HG02642 (cell line): ENCODE data around the gene DTNB.

ENCODE experiments used
- ATAC-seq: cut with Tn5 transposase; IDR thresholded peaks from one replicate; pipeline ENCODE4 v1.9.1; 2021; ENCODE audit warnings: mild to moderate bottlenecking; ENCODE audit not compliant: unreplicated experiment, poor library complexity

DTNB gene

DNA sequence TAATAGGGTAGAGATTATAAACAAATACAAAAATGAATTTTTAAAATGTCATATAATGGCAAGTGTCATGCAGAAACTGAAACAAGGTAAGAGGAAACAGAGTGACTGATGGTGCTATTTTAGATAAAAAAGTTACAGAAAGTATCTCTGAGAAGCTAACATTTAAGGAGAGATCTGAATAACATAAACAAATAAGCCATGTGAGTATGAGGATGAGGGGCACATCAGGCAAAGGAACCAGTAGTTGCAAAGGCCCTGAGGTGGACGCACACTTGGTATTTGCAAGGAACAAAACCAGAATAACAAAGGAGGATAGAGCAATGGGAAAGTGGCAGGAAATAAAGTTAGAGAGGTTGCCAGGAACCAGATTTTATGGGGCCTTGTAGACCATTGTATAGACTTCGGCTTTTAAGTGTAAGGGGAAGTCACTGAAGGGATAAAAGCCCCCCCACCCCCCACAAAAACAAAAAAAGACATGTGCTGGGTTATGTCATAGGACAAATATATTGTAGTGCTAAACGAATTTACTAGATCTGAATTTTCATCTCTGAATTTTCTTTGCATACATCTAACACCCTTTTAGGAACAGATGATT is 159.2 kb downstream of the DTNB start:
- peak; percentile 52 for ATAC-seq

DNA sequence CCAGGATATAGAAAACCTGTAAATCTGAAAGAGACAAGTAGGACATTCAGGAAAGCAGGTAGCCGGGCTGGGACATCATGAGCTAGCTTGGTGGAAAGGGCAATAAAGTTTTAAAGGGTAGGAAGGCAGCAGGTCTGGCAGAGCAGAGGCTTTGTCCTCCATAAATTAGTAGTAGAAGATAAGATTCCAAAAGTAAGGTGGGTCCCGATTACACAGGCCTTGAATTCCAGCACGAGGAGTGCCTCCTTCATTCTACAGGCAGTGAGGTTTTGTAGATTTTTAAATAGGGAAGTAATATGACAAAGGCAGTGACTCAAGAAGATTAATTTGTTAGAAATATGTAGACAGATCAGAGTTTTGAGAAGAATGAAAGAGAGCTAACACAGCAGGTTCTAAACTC is 160.7 kb downstream of the DTNB start:
- no peak for ATAC-seq

DNA sequence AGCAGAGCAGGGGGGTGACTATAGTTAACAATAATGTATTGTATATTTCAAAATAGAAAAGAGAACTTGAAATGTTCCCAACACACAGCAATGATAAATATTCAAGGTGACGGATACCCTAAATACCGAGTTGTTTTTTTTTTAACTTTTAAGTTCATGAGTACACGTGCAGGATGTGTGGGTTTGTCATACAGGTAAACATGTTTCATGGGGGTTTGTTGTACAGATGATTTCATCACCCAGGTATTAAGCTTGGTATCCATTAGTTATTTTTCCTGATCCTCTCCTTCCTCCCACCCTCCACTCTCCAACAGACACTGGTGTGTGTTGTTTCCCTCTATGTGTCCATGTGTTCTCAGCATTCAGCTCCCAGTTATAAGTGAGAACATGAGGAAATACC is 167.2 kb downstream of the DTNB start:
- ATAC-seq: no peak

DNA sequence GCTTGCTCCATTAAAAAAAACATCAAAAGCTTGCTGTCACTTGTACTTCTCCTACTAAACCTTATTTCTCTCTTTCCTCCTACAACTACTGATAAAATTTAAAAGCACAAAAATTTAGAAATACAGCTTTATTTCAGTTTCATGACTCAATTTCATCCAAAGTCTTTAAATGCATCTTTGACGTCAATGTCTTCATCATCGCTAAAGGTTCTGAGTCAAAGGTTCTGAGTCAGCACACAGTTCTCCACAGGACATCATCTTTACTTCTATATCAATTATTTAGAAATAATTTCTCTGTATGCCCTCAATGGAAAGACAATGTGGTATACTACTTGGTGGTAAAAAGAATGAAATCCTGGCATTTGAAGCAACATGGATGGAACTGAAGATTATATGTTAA is 167.8 kb downstream of the DTNB start:
- ATAC-seq: no peak

DNA sequence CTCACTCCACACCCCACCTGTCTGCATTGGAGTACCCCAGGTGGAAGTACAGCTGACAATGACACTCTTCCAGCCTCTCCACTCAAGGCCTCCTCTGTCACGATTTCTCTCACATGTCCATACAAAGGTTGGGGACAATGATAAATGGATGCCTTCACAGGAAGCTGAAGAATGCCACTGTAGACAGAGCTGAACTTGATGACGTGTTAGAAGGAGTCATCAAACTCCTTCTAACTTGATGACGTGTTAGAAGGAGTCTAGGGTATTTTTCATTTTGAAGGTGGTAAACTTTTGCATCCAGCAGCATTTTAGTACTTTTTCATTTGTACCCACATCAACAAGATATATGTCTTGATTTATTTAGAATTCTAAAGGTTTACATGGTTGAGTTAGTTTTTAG is 168.2 kb downstream of the DTNB start:
- no peak for ATAC-seq

DNA sequence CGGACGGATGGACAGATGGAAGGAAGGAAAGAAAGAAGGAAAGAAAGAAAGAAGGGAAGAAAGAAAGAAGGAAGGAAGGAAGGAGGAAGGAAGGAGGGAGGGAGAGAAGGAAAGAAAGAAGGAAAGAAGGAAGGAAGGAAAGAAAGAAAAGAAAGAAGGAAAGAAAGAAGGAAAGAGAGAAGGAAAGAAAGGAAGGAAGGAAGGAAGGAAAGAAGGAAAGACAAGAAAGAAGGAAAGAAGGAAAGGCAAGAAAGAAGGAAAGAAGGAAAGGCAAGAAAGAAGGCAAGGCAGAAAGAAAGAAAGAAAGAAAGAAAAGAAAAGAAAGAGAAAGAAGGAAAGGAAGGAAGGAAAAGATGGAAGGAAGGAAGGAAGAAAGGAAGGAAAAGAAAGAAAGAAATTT is 169.1 kb downstream of the DTNB start:
- ATAC-seq: no peak

DNA sequence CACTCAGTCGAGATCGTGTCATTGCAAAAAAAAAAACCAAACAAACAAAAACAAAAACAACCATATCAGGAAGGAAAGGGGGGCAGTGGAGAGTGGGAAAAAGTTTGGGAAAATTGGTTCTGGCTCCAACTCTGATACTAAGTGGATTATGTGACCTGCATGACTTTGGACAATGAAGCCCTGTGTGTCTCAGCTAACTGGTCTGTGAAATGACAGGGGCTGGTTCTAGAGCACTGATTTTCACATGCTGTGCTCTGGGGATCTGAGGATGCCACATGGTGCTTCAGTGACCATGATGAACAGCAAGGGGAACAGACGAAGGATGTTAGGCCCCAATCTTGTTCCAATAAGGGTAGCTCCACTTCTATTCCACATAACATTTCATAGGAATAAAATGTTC is 174.2 kb downstream of the DTNB start:
- ATAC-seq: no peak

DNA sequence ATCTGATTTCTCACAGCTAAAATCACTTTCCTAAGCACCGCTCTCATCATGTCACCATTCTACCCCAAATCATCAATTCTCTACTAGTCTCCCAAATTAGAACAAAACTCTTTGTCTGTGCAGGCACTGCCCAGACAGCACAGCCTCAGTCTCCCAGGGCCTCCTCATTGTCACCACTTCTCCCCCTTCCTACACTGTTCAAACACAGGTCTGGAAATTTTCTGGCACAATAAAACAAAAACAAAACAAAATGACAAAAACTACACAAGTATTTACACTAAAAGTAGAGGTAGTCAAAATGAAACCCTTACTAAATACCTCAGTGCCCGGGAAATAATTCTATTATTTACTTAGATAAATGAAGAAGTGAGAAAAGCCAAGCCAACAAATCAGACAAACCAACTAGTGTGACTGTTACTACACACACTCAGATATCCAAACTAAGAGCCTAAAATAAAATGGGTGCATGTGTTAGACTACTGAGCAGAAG is 175.4 kb downstream of the DTNB start:
- ATAC-seq: no peak

DNA sequence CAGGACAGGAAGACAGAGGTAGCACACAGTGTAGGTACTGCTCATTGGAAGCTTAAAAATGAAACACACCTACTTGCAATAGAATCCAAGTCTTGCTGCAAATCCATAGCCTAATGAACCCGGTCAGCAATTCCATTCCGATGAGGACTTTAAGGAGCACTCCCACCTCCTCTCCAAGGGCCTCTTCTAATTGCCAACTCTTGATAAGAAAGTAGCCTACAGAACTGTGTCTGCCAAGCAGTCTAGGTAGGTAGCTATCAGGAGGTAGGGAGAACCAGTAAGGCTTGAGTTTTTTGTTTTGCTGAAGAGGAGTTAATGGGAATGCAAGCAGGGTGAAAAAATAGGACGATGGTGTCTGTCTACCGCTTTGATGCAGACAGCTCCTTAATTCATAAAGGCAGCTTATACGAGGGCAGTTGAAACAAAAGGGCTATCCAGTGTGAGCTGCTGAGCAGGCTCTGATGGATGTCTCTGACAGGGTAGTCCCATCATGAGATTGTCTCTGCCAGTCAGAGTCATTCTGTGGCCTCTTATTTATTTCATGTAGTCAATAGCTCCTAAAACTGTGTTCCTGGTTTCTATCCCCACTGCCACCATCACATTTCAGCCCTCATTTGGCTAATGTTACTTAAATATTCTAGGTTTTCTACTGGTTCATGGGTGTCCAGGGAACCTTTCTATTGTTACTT is 176.0 kb downstream of the DTNB start:
- no peak for ATAC-seq

DNA sequence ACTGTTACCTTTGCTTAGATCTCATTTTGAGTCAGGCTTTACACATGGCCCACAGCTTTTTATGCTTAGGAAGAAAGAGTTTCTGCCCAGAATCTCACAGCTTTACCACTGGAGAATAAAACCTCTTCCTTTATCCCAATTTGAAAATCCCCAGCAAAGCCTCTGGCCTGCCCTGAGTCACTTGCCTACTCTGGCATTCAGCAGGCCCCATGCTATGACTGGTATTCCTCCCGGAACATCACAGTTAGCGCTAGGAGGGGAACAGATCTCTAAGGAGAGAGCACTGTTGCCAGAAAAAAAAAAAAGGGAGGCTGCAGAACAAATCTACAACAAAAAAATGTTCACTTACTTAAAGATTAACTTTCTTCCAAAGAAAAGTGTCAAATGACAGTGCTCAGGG is 178.8 kb downstream of the DTNB start:
- ATAC-seq: no peak

DNA sequence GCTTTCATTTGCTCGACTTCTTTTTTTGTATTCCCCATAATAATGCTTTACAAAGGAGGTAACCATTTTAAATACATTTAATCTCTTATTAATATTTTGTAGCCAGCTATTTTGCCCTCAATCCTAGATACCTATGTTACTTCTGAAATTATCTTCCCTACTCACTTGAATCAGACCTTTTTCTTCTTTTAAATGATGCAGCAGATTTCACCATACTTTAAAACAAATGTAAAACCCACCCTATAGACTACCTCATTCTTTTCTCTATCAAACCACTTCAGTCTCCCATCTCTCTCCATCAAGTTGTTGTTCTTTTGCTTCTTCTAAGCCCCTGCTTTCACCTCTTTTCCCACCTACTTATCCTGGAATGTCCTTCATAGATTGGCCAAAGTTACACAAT is 180.2 kb downstream of the DTNB start:
- no peak for ATAC-seq

DNA sequence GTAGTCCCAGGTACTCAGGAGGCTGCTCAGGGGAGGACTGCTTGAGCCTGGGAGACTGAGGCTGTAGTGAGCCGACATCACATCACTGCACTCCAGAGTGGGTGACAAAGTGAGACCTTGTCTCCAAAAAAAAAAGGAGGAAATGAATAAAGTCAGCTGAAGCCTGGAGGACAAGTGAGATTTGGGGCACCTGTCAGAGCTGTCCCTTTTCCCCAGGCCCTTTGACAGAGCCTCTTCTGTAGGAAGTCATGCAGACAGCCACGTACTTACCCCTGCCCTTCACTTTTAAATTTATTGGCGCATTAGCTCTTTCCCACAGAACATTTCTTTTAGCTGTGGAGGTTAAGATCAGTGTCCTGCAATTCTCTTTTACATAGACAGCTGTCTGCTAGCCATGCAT is 180.7 kb downstream of the DTNB start:
- no peak for ATAC-seq

DNA sequence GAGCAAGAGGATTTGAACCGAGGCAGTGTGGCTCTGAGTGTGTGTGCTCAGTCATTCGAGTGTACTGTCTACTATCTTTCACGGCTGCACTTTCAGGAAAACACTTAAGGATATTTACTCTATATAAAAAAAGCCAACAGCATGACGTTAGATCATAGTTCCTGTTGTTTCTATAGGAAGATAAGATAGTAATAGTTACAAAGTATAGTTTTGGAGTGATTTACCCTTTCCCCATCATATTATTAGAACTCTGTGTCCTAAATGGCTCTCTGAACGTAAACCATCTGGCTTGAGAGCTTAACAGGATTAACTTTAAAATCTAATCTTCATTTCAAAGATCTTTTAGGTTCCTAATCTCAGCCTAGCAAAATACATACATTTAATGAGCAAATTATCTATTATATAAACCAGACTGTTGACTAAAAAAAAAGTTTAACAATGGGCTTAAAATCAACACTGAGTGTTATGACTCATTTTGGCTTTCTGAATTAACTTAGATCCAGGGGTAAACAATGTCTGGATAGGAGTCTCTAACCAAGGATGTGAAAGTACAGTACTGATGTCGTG is 181.3 kb downstream of the DTNB start:
- no peak for ATAC-seq

DNA sequence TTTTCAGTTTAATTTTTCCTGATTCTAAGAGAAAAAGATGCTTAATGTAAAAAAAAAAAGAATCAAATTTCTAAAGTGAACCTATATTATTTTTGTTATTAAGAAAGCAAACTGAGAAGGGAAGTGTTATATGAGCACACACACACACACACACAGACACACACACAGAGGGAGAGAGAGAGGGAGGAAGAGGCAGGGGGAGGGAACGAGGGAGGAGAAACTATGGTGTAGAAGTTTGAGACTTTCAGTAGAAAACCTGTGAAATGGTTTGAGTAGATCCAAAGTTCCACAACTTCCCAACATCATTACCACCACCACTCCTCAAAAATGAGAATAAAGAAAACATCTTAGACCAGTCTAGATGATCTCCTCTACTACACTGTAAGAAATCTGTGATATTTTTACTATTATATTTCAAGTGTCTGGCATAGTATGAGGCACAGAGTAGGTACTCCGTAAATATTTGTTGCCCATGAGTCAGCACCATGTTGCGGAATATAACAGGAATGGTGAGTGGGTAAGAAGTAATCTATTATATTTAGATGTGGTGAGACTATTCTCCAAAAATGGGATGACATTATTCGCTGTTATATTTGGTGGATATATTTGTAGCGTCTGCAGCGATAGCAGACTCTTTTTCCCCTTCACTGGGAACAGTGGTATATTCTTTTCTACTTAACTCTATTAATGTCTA is 182.2 kb downstream of the DTNB start:
- ATAC-seq: no peak

DNA sequence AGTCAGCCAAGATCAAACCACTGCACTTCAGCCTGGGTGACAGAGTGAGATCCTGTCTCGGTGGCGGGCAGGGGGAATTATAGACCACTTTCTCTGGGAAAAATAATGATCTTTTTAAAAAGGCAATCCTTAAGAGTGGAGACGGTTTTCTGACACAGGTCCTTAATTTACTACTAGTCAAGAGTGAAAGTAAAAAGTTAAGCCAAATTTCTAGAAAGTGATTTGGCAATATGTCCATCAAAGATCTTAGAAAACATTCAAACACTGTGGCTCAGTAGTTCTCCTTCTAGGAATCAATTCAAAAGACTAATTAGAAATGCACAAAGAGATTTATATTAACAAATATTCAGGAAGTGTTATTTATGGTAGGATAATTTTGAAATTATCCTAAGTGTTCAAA is 183.2 kb downstream of the DTNB start:
- ATAC-seq: no peak

DNA sequence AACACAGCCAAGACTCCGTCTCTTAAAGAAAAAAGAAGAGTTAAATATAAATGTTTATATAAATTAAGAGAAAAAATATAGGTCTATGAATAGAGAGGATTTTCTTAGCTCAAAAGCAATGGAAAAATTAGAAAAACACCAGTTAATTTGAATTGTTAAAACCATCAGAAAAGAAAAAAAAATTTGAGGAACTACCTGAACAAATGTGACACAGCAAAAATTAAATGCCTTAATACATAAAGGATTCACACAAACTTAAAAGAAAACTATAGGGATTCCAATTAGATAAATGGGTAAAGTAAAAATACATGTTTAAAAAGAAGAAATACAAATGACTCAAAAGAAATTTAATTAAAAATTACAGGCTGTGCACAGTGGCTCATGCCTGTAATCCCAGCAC is 183.7 kb downstream of the DTNB start:
- ATAC-seq: no peak

DNA sequence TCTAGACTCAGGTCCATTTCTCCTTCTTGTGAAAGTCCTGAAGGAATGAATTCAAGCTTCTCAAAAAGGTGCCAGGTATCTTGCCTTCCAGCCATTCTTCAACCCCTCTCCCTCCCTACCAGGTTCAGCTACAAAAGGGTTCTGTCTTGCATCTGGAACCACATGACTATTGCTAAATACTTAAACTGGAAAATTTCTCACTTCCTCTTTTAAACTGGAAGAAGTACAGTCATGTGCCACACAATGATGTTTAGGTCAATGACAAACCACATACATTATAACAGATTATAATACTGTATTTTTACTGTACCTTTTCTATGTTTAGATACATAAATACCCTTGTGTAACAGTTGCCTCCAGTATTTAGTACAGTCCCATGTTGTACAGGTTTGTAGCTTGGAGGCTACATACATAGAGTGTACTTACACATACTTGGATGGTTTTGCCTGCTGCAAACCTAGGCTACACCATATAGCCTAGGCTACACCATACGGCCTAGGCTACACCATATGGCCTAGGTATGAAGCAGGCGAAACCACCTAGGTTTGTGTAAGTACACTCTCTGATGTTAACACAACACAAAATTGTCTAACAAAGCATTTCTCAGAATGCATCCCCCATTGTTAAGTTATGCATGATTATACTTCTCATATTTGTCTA is 189.6 kb downstream of the DTNB start:
- ATAC-seq: peak; percentile 62

DNA sequence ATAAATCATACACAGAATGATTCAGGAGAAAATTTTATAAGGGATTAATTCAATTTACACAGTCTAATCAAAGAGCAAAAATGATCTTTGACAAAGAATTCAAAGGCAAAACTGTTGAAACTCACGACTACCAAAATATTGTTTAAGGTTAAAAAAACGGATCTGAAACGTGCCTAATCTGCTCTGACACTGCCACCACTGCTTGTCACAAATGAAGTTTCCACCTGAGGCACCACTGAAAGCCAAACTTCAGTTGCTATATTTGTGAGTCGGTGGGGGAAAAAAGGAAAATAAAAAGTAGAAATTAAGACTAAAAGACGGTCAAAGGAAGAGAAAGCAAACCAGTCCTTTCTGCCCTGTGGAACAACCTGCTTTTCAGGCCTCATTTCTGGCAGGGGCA is 191.0 kb downstream of the DTNB start:
- no peak for ATAC-seq

DNA sequence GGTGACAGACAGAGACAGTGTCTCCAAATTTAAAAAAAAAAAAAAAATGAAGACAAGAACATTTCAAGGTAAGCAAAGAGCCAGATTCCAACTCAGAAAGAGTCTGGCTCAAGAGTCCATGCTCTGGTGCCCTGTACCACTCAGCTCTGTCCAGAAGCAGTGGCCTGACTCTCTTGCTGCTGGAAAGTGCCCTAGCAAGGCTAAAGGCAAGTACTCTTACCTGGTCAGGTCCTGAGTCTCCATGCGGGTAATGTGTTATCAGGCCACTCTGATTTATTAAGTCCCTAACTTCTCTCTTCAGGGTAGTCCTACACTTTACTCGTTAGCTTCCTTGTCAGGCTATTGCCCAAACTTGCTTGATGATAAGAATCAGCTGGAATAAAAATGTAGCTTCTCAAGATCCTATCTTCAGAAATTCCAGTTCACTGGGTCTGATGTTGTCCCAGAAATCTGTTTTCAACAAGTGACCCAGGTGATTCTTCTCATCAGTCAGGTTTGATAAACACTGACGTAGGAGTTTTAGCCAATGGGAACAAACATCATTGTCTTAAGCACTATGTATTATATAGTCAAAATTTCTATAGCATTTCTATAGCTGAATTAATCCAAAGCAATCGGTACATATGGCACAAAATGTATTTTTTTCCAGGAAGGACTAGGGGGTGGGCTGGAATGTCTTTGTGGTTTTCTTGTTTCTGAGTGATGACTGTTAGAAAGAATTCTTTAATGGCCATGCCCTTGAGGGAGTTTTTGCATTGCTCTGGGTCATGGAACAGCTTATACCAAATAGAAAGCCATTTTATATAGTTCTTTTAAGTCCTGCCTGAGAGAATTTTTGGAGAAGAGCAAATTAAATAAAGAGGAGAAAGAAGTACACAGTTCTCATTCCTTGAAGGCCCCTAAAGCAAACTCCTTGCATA is 191.7 kb downstream of the DTNB start:
- ATAC-seq: no peak

DNA sequence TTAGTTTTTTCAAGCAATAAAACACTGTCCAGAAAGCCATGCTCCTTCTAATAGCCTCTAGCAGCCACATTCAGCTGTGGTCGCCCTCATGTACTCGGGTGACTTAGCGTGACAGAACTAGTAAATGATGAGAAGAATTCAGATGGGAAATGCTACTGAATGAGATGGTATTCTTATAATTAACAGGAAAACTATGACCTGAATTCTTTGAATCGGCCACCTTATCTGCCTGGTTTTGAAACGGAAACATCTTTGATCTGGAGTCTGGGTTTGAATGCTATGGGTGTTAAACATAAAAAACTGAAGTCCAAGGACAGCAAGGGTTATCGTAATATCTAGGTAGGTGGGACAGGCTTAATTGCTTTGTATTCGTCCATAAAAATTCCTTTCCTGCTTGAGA is 192.8 kb downstream of the DTNB start:
- ATAC-seq: no peak
